Measurements from ENCODE around the gene TTF2.

TTF2 gene

GRCh38 chr1:117046781-117047180 is 13.3 kb upstream of the TTF2 start:
- DNase-seq (ENCODE audit: low read depth): no peak

GRCh38 chr1:117047271-117047670 is 12.9 kb upstream of the TTF2 start:
- DNase-seq (ENCODE audit: low read depth): no peak

GRCh38 chr1:117049857-117050256 is 10.3 kb upstream of the TTF2 start:
- DNase-seq (ENCODE audit: low read depth): no peak

- DNase-seq (ENCODE audit: low read depth): no peak
These were observed 8.7 kb upstream of the TTF2 start for GRCh38 chr1:117051224-117052064.

GRCh38 chr1:117054068-117054467 is 6.1 kb upstream of the TTF2 start:
- DNase-seq (ENCODE audit: low read depth): no peak

GRCh38 chr1:117058810-117059209 is 1.3 kb upstream of the TTF2 start:
- DNase-seq (ENCODE audit: low read depth): no peak

- DNase-seq (ENCODE audit: low read depth): no peak
These were observed 820 bp upstream of the TTF2 start for GRCh38 chr1:117059334-117059677.

GRCh38 chr1:117060441-117061317 is 553 bp downstream of the TTF2 start:
- DNase-seq (ENCODE audit: low read depth): no peak

- DNase-seq (ENCODE audit: low read depth): no peak
These were observed 1.9 kb downstream of the TTF2 start for GRCh38 chr1:117061986-117062415.

GRCh38 chr1:117066367-117066766 is 6.2 kb downstream of the TTF2 start:
- DNase-seq (ENCODE audit: low read depth): no peak

GRCh38 chr1:117067533-117068370 is 7.6 kb downstream of the TTF2 start:
- DNase-seq (ENCODE audit: low read depth): no peak

- no peak for DNase-seq (ENCODE audit: low read depth)
These were observed 8.5 kb downstream of the TTF2 start for GRCh38 chr1:117068580-117068979.

- no peak for DNase-seq (ENCODE audit: low read depth)
These were observed 9.2 kb downstream of the TTF2 start for GRCh38 chr1:117069220-117069844.

GRCh38 chr1:117070124-117070523 is 10.0 kb downstream of the TTF2 start:
- no peak for DNase-seq (ENCODE audit: low read depth)

- no peak for DNase-seq (ENCODE audit: low read depth)
These were observed 16.5 kb downstream of the TTF2 start for GRCh38 chr1:117076648-117077047.

GRCh38 chr1:117077267-117077666 is 17.1 kb downstream of the TTF2 start:
- no peak for DNase-seq (ENCODE audit: low read depth)

- no peak for DNase-seq (ENCODE audit: low read depth)
These were observed 19.6 kb downstream of the TTF2 start for GRCh38 chr1:117079737-117080136.

GRCh38 chr1:117084231-117084630 is 24.1 kb downstream of the TTF2 start:
- no peak for DNase-seq (ENCODE audit: low read depth)

GRCh38 chr1:117087686-117088085 is 27.6 kb downstream of the TTF2 start:
- no peak for DNase-seq (ENCODE audit: low read depth)

GRCh38 chr1:117089996-117090395 is 29.9 kb downstream of the TTF2 start:
- DNase-seq (ENCODE audit: low read depth): no peak

- no peak for DNase-seq (ENCODE audit: low read depth)
These were observed 32.5 kb downstream of the TTF2 start for GRCh38 chr1:117092594-117092993.

GRCh38 chr1:117093091-117093534 is 33.0 kb downstream of the TTF2 start:
- no peak for DNase-seq (ENCODE audit: low read depth)

All from CMK (cell line).